ENCODE measurements around the gene AFG1L. TPM values are rescaled to one million over a fixed set of nuclear protein-coding genes. Genes with fewer than 3 reads are reported as not detected.

AFG1L gene
- total and polyA plus RNA-seq, 2 experiments from 2014 or later: 4.1 to 8.7 TPM

DNA sequence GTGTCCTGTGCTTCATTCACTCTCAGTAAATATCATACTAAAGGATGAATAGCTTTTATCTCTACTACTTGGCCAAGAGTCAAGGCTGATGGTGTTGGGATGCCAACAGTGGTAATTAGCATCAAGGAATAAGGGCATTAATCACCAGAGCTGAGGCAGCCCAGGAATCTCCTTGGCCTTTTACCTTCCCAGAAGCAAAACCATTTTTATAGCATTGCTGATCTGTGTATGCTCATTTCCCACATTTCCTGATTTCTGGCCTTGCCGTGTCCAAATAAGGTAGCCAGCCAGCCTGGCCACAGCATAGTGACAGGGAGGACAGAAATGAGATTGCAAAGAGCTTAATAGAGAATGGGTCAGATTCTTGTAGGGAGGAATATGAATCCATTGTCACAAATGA, 189.2 kb downstream of the AFG1L start:
- Mint-ChIP-seq H3K27me3 (ENCODE audit: insufficient read depth, low read depth, poor library complexity) (no peaks in the 10 kb centered on the region), H3K36me3 (ENCODE audit: low read depth) (no peaks in the 10 kb centered on the region), H3K27ac (no peak overlapping the region), H3K4me3 (no peak overlapping the region), H3K4me1 (no peaks in the 10 kb centered on the region), H3K9me3 (no peaks in the 10 kb centered on the region)
- TF ChIP-seq ZNF331 (CRISPR knock-in tag; IDR thresholded peaks at IDR 0.05; ENCODE audit: low read depth): no peak
- TF ChIP-seq STAT1 (IDR thresholded peaks at IDR 0.05; ENCODE audit: unreplicated experiment): no peak
- TF ChIP-seq ZNF114 (CRISPR knock-in tag; IDR thresholded peaks at IDR 0.05): no peak
- TF ChIP-seq EZH2 (IDR thresholded peaks at IDR 0.05; ENCODE audit: low read depth, unreplicated experiment): no peak
- TF ChIP-seq, protein P1, sequence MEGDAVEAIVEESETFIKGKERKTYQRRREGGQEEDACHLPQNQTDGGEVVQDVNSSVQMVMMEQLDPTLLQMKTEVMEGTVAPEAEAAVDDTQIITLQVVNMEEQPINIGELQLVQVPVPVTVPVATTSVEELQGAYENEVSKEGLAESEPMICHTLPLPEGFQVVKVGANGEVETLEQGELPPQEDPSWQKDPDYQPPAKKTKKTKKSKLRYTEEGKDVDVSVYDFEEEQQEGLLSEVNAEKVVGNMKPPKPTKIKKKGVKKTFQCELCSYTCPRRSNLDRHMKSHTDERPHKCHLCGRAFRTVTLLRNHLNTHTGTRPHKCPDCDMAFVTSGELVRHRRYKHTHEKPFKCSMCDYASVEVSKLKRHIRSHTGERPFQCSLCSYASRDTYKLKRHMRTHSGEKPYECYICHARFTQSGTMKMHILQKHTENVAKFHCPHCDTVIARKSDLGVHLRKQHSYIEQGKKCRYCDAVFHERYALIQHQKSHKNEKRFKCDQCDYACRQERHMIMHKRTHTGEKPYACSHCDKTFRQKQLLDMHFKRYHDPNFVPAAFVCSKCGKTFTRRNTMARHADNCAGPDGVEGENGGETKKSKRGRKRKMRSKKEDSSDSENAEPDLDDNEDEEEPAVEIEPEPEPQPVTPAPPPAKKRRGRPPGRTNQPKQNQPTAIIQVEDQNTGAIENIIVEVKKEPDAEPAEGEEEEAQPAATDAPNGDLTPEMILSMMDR (conservative IDR thresholded peaks at IDR 0.05; ENCODE audit: low read depth in 2 of 2): no peak
- TF ChIP-seq JUNB (IDR thresholded peaks at IDR 0.05; ENCODE audit: unreplicated experiment): no peak
- TF ChIP-seq POLR2AphosphoS5 (IDR thresholded peaks at IDR 0.05; ENCODE audit: low read depth): no peak
- TF ChIP-seq, protein P2, sequence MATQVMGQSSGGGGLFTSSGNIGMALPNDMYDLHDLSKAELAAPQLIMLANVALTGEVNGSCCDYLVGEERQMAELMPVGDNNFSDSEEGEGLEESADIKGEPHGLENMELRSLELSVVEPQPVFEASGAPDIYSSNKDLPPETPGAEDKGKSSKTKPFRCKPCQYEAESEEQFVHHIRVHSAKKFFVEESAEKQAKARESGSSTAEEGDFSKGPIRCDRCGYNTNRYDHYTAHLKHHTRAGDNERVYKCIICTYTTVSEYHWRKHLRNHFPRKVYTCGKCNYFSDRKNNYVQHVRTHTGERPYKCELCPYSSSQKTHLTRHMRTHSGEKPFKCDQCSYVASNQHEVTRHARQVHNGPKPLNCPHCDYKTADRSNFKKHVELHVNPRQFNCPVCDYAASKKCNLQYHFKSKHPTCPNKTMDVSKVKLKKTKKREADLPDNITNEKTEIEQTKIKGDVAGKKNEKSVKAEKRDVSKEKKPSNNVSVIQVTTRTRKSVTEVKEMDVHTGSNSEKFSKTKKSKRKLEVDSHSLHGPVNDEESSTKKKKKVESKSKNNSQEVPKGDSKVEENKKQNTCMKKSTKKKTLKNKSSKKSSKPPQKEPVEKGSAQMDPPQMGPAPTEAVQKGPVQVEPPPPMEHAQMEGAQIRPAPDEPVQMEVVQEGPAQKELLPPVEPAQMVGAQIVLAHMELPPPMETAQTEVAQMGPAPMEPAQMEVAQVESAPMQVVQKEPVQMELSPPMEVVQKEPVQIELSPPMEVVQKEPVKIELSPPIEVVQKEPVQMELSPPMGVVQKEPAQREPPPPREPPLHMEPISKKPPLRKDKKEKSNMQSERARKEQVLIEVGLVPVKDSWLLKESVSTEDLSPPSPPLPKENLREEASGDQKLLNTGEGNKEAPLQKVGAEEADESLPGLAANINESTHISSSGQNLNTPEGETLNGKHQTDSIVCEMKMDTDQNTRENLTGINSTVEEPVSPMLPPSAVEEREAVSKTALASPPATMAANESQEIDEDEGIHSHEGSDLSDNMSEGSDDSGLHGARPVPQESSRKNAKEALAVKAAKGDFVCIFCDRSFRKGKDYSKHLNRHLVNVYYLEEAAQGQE (IDR thresholded peaks at IDR 0.05; ENCODE audit: unreplicated experiment): no peak
- no peak for TF ChIP-seq EZH2phosphoT487 (IDR thresholded peaks at IDR 0.05; ENCODE audit: unreplicated experiment)
- TF ChIP-seq, protein P3, sequence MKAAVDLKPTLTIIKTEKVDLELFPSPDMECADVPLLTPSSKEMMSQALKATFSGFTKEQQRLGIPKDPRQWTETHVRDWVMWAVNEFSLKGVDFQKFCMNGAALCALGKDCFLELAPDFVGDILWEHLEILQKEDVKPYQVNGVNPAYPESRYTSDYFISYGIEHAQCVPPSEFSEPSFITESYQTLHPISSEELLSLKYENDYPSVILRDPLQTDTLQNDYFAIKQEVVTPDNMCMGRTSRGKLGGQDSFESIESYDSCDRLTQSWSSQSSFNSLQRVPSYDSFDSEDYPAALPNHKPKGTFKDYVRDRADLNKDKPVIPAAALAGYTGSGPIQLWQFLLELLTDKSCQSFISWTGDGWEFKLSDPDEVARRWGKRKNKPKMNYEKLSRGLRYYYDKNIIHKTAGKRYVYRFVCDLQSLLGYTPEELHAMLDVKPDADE (IDR thresholded peaks at IDR 0.05): no peak
- Histone ChIP-seq H3K4me3 (no peak overlapping the region), H3K4me1 (ENCODE audit: insufficient read depth) (no peaks in the 10 kb centered on the region), H3K27ac (ENCODE audit: low read depth) (no peak overlapping the region), H2AFZ (no peak overlapping the region), H3K27me3 (ENCODE audit: insufficient read depth) (no peaks in the 10 kb centered on the region), H3K79me2 (replicated peaks; ENCODE audit: insufficient read depth) (no peaks in the 10 kb centered on the region), H3K36me3 (ENCODE audit: insufficient read depth) (no peaks in the 10 kb centered on the region), H4K20me1 (replicated peaks; ENCODE audit: insufficient read depth) (no peaks in the 10 kb centered on the region), H3K4me2 (no peak overlapping the region), H3F3A (replicated peaks; ENCODE audit: low read depth) (no peaks in the 10 kb centered on the region), H3K9me2 (ENCODE audit: insufficient read depth) (no peaks in the 10 kb centered on the region)
- ATAC-seq: no peak
- no peak for DNase-seq (ENCODE audit: low spot score)

DNA sequence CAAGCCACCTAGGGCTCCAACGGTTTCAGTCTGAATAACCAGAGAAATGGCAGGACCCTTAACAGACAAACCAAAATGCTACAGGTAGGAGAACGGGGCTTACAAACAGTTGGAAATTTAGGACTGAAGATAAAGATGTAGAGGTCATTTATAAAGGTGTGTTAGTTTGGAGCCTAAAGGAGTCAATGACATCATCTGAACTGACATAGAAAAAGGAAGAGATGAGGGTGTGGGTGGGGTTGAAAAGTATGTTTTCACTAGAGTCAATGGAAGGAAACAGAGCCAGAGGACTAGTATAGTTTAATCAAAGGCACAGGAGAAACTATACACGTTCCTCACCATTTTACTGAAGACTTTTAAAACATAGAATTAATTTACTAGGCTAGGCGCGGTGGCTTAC, 194.8 kb downstream of the AFG1L start:
- DNase-seq (ENCODE audit: low spot score) (no peak), ATAC-seq (no peak)
- H3K4me1 Mint-ChIP-seq: no peaks in the 10 kb centered on the region
- no peaks in the 10 kb centered on the region for H4K20me1 ChIP-seq (replicated peaks; ENCODE audit: insufficient read depth)
- H3K27me3 ChIP-seq (ENCODE audit: insufficient read depth): no peaks in the 10 kb centered on the region
- peaks cover 4% of the 10 kb centered on the region; the same call in 1 of the 2 replicates for H3K4me1 ChIP-seq (ENCODE audit: insufficient read depth)
- no peak overlapping the region for H2AFZ ChIP-seq
- no peak overlapping the region for H3K4me3 ChIP-seq
- H3K9me3 Mint-ChIP-seq: no peaks in the 10 kb centered on the region
- H3K9me2 ChIP-seq (ENCODE audit: insufficient read depth): no peaks in the 10 kb centered on the region
- H3K36me3 ChIP-seq (ENCODE audit: insufficient read depth): no peaks in the 10 kb centered on the region
- no peaks in the 10 kb centered on the region for H3K27me3 Mint-ChIP-seq (ENCODE audit: insufficient read depth, low read depth, poor library complexity)
- H3K27ac Mint-ChIP-seq: no peak overlapping the region
- no peak overlapping the region for H3K4me2 ChIP-seq
- H3K79me2 ChIP-seq (replicated peaks; ENCODE audit: insufficient read depth): no peaks in the 10 kb centered on the region
- H3K4me3 Mint-ChIP-seq: no peak overlapping the region
- H3F3A ChIP-seq (replicated peaks; ENCODE audit: low read depth): no peaks in the 10 kb centered on the region
- H3K27ac ChIP-seq (ENCODE audit: low read depth): no peak overlapping the region
- no peaks in the 10 kb centered on the region for H3K36me3 Mint-ChIP-seq (ENCODE audit: low read depth)
- TF ChIP-seq, protein P1 (conservative IDR thresholded peaks at IDR 0.05; ENCODE audit: low read depth in 2 of 2): no peak
- TF ChIP-seq ZNF114 (CRISPR knock-in tag; IDR thresholded peaks at IDR 0.05) (no peak), POLR2AphosphoS5 (IDR thresholded peaks at IDR 0.05; ENCODE audit: low read depth) (no peak), NANOG (IDR thresholded peaks at IDR 0.05; ENCODE audit: borderline replicate concordance) (no peak), STAT1 (IDR thresholded peaks at IDR 0.05; ENCODE audit: unreplicated experiment) (no peak), CREB1 (CRISPR knock-in tag; IDR thresholded peaks at IDR 0.05; ENCODE audit: low read depth) (no peak), EZH2 (IDR thresholded peaks at IDR 0.05; ENCODE audit: low read depth, unreplicated experiment) (no peak)
- TF ChIP-seq, protein P2 (IDR thresholded peaks at IDR 0.05; ENCODE audit: unreplicated experiment): no peak

All from GM23338 (cell line).